ENCODE data around the gene RELCH.
A peak's percentile ranks its signal among the peaks of the same experiment; 100 is the strongest.
"Not testable (repeated sequence)": the region's sequence is repeated elsewhere in the genome, so short reads cannot be mapped to it uniquely, and the experiment has no call there.

The RELCH gene, protein sequence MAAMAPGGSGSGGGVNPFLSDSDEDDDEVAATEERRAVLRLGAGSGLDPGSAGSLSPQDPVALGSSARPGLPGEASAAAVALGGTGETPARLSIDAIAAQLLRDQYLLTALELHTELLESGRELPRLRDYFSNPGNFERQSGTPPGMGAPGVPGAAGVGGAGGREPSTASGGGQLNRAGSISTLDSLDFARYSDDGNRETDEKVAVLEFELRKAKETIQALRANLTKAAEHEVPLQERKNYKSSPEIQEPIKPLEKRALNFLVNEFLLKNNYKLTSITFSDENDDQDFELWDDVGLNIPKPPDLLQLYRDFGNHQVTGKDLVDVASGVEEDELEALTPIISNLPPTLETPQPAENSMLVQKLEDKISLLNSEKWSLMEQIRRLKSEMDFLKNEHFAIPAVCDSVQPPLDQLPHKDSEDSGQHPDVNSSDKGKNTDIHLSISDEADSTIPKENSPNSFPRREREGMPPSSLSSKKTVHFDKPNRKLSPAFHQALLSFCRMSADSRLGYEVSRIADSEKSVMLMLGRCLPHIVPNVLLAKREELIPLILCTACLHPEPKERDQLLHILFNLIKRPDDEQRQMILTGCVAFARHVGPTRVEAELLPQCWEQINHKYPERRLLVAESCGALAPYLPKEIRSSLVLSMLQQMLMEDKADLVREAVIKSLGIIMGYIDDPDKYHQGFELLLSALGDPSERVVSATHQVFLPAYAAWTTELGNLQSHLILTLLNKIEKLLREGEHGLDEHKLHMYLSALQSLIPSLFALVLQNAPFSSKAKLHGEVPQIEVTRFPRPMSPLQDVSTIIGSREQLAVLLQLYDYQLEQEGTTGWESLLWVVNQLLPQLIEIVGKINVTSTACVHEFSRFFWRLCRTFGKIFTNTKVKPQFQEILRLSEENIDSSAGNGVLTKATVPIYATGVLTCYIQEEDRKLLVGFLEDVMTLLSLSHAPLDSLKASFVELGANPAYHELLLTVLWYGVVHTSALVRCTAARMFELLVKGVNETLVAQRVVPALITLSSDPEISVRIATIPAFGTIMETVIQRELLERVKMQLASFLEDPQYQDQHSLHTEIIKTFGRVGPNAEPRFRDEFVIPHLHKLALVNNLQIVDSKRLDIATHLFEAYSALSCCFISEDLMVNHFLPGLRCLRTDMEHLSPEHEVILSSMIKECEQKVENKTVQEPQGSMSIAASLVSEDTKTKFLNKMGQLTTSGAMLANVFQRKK
- 26.4 to 110 (median 60.8) reads per million in 17 experiments for total RNA-seq

DNA sequence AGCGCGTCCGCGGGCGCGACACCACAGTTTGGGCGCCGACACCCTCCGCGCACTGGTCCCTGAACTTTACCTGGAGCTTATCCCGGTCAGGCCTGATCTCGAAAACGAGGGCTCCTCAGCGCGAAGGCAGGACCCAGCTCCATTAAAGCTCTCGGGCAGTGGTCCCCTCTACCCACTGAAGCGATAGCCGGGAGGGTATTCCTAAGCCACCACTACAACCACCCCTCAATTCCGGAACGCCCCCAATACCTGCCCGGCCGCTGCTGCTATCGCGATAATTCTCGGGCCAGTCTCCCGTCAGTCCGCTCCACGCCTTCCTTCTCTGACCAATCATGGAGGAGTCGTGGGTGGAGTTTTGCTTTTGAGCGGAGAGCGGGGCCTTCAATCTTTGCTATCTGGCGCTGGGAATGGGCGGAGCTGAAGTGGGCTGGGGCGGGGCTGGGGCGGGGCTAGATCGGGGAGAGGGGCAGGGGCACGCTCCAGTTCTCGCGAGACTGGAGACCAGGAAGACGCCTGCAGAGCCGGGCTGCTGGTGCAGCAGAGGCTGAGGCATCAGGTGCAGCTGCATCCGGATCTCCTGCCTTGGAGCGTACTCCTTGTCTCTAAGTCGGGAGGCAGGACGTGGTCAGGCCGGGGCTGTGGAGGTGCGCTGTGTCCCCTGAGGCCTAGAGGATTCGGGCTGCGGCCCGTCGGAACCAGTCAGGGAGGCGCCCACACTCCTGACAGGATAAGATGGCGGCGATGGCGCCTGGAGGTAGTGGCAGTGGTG lies at the start of gene RELCH, which contains the start of gene PIGN:
Gene RELCH (plus strand): TSS at position 482 of the 769 bp plus-strand sequence. CDS start 251 bp downstream, at position 733.
Gene PIGN (minus strand): TSS at position 283 of the 769 bp plus-strand sequence. CDS start 25,703 bp downstream, outside the sequence.
- peak; percentile 97 to 99 (median 98) for DNase-seq

DNA sequence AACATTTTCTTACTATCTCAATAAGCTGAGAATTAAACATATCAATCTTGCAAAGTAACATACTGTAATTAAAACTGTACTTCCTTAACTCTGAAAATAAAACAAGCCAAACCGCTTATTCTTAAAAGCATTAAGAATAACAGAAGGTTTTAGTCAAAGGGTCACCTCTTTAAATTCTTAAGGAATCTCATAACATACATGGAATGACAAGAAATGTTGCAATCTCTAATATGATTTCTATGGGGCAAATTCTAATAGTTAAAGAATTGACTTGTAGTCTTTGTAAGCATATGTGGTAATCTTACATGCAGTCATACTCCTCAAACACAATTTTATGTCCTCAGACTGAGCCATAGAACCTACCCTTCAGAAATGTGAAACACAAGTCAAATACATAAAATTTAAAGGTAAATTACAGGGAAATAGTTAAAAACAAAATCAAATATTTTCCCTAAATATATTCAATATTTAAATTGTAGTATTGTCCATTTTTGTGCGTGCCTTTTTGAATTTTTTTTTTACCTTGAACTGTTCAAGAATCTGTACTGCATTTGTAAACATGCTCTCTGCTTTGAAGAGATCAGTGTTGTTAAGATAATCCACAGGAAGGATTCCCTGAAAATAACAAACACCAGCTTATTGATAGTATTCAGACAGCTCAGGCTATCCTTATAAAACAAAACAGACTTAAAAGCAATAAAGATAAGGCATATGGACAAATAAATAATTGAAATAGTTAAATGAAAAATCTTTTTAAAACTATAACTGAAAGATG lies 48.4 kb upstream of the RELCH start:
- DNase-seq = no peak

DNA sequence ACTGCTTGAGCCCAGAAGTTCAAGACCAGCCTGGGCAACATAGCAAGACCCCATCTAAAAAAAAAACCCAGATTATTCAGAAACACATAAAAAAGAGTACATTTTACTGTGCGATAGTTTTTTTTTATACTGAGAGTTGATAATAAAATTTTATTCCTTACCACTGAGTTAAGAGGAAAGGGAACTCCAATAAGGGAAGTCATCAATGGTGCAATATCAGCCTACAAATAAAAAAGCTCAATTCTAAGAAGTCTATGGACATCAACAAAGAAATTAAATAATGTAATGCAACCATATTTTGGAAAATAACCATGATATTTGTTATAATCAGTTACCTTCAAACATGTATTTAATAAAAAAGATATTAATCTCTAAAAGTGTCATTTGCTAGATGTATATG lies 46.8 kb upstream of the RELCH start:
- DNase-seq = peak in 2 of 4 experiments; percentile 45 to 49

DNA sequence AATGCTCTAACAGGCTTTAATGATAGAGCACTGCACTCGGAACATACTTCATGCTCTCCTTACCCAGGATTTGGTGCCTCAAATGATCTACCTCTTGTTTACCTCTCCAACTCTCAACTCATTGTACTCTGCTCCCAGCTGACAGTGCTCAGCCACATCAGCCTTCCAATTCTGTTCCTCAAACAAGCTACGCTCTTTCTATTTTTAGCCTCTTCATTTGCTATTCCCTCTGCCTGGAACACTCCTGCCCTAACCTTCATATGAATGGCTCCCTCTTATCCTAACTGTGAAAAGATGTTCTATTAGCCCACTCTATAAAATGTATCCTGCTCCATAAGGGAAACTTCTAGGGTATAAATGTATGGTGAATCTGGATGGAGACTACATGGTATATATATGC lies 42.7 kb upstream of the RELCH start:
- no peak for DNase-seq

DNA sequence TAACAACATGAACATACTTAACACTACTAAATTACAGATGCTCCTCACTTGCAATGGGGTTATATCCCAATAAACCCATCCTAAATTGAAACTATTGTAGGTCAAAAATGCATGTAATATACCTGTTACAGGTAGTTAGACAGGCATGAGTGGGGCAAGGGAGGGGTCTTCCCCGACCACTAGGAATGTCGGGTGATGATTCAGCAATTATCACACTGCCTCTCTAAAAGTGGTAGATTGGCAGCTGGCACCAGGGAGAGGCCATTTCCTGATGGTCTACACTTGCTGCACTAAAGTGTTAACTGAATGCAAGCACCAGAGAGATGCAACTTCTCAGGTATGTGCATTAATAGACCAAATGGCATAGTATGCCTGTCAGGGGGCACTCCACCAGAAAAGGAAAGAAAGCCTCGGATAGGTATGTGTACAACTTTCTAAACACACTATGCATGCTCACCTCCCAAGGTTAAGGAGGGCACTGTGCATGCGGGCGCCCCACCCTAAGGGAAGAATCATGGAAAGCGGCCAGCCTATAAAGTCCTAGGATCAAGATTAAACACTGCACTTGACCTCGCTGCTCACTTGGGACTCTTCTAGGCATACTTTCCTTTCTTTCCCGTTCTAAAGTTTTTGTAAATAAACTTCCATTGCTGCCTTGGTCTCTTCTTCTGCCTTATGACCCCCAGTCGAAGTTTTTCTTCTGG lies 35.8 kb upstream of the RELCH start:
- no peak for DNase-seq

DNA sequence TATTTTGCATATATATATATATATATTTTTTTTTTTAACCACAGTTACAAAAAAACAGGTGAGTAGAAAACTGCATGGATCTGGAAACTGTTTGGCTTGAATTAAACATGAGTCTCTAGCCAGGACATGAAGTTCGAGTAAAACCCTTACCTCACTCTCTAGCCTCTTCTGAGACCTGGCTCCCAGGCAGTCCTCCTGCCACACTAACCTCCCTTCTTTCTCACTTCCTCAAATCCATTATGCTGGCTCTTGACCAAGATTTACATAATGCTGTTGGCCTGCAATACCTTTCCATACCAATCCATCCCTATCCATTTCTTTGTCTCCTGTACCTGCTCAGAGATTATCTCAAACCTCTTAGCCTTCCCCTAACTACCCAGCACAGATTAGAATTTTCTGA lies 34.2 kb upstream of the RELCH start:
- peak in 1 of 4 experiments; percentile 33 for DNase-seq

DNA sequence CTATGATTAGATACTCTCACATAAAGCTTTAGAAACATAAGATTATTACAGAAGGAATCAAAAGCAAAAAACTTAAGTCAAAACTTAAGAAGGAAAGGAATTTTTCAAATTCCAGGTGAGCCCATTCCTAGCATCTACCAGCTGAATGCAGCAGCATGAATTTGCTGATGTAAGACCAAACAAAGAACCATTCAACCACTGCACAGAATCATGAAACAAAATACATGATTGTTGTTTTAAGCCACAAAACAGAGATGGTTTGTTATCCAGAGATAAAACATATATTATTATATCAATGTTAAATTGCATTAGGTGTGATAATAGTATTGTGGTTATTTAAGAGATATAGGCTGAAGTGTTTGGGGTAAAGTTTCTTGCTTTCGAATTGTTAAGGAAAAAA lies 29.2 kb upstream of the RELCH start:
- no peak for DNase-seq

DNA sequence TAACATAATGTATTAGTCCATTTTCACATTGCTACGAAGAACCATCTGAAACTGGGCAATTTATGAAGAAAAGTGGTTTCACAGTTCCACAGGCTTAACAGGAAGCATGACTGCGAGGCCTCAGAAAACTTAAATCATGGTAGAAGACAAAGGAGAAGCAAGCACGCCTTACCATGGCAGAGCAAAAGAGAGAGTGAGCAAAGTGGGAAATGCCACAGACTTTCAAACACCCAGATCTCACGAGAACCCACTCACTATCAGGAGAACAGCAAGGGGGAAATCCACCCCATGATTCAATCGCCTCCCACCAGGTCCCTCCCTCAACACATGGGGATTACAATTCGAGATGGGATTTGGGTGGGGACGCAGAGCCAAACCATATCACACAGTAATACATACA lies 22.7 kb upstream of the RELCH start:
- DNase-seq = no peak

DNA sequence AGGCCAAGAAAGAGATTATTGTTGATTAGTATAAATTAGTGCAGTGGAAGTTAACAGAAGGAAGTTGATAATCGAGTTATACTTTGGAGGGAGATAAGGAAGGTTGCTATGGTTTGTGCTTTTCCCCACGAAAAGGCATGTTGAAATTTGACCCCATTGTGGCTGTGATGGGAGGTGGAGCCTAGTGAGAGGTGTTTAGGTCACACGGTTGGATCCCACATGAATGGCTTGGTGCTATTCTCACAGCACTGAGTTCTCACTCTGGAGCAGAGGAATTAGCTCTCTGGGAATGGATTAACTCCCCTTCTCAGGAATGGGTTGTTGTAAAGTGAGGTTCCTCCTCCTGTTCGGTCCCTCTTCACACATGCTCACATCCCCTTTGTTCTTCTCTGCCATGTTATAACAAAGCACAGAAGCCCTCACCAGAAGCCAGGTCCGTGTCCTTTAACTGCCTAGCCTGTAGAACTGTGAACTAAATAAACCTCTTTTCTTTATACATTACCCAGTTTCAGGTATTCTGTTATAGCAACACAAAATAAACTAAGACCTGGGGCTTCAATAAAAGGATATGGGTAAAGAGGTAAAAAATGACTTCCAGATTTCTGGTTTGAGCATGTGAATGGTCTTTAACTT lies 22.1 kb upstream of the RELCH start:
- DNase-seq = no peak

DNA sequence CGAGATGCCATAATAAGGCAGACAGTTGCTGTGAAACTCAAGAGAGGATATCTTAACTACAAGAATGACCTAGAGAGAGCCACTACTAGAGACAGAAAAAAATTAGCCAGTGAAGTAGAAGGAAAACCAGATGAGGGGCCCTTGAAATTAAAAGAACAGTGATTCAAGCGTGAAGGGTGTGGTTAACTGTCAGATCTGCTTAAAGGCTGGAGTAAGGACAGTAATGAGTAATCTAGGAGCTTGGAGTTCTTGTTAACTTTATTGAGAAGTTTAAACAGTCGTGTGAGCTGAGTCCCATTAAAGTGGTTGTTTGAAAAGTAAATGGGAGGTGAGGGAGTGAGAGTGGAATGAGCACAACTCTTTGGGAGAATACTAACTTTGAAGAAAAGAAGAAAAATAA lies 21.5 kb upstream of the RELCH start:
- no peak for DNase-seq

DNA sequence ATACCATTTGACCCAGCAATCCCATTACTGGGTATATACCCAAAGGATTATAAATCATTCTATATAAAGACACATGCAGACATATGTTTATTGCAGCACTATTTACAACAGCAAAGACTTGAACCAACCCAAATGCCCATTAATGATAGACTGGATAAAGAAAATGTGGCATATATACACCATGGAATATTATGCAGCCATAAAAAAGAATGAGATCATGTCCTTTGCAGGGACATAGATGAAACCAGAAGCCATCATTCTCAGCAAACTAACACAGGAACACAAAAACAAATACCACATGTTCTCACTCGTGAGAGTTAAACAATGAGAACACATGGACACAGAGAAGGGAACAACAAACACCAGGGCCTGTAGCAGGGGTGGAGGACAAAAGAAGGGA lies 20.5 kb upstream of the RELCH start:
- DNase-seq = not testable (repeated sequence)

DNA sequence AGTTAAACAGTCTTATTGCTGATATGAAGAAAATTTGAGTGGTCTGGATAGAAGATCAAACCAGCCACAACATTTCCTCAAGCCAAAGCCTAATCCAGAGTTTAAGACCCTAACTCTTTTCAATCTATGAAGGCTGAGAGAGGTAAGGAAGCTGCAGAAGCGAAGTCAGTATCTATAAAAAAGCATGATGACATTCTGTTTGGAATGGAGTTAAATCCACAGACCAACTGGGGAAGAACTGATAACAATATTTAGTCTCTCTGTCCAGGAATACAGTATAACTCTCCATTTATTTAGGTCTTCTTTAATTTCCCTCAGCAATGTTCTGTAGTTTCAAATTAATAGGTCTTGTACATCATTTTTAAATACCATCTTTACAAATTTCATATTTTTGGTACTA lies 16.2 kb upstream of the RELCH start:
- DNase-seq = no peak

DNA sequence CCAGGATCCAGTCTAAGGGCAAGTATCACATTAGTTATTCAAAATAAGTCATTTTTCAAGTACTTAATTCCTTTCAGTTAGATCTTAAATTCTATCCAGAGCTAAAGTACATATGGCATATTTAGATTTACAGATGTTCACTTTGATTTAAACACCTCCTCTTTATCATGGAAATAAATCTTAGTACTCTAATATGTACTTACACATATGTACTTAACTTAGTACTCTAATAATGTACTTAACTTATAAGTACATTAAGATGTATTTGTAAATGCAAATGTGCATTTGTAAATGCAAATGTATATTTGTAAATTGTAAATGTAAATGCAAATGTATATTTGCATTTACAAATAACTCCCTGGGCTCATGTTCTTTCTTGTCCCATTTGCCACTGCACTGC lies 14.8 kb upstream of the RELCH start:
- DNase-seq = no peak

DNA sequence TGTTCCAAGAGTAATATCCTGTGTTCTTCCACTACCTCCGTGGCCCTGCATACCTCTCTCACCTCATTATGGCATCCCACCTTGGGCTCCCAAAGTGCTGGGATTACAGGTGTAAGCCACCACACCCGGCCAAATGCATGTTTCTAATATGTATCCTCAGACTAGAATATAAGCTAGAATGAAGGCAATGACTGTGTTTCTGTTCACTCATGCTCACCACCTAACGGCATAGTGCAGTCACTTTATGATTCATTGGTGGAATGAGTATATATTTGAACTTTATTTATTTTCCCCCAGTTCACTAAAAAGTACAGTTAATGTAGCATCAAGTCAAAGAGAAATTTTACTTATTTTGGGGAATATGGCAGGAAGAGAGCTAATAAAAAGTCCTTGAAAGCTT lies 11.5 kb upstream of the RELCH start:
- DNase-seq = no peak

DNA sequence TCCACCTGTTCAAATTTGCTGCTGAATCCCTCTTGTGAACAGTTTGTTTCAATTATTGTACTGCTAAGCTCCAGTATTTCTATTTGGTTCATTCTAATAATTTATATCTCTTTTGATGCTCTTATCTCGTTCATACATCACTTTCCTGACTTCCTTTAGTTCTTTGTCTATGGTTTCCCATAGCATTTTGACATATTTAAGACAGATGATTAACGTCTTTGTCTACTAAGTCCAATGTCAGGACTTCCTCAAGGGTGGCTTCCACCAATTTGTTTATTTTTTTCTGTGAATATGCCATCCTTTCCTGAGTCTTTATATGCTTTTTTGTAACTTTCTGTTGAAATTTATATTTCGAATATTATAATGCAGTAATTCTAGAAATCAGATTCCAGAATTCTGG lies 9.8 kb upstream of the RELCH start:
- no peak for DNase-seq

DNA sequence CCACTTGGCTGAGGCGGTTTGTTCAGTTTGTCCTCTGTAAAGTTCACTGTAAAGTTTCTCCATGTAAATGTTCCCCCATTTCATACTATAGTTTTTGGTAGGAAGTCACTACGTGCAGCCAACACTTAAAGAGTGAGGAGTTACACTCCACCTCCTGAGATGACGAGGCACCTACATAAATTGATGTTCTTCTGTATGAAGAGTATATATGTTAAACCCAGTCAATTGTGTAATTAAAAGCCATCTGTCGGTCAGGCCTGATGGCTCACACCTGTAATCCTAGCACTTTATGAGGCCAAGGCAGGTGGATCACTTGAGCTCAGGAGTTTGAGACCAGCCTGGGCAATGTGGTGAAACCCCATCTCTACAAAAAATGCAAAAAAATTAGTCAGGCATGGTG lies 7.8 kb upstream of the RELCH start:
- no peak for DNase-seq

DNA sequence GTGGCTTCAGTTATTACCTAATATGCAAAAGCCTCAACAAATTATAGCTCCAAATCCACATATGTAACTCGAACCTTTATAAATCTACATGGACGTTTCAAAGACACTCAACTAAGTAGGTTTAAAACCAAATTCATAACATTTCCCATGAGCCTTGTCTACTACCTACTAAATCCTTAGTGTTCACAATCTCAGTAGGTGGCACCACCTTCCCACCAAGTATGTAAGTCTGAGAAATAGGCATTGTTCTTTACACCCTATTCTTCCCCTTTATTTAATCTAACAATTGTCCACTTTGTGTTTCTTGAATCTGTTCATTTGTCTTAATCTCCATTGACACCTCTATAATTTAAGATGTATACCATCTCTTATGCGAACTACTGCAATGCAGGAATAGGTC lies 4.8 kb upstream of the RELCH start:
- DNase-seq = no peak

DNA sequence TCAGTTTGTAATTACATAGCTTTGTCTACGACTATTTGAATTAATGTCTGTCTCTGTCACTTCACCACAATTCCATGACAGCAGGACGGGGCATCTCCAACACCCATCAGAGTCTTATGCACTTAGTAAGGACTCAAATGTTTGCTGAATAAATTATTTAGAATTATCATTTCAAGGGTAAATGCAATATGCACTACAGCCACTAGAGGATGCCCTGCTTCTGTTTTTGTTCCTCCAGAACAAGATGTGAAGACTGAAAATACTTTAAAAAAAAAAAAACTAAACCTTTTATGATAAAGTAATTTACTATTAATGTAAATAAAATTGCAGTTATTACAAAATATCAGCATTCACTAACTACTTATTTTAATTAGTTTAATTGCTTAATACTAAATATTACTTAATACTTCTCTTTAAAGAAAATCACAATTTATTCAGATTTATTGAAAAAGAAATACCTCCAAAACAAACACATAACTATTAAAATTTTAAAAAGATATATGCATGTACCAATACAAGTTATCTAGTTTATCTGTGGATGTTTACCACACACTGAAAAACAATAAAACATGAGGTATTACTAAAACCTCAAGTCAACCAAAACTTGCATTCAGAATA lies 3.4 kb upstream of the RELCH start:
- peak; percentile 73 to 81 (median 80) for DNase-seq

DNA sequence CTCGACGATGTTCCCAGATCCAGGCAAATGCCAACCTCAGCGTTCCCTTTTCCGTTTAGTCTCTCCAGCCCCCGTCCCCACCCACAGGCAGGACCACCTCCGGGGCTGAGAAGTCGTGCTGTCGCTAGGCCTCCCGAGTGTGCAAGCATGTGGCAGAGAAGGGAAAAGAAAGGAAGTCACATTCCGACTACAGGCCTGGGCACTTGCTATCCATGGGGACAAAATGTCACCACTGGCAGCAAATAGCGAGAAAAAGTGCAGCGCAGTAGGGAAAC lies 619 bp upstream of the RELCH start:
- peak; percentile 46 to 66 (median 58) for DNase-seq

All from suppressor macrophage (primary cell).